Measurements from ENCODE around the gene RNF43.

GRCh38 chr17:58402047-58402446 lies 15.3 kb downstream of the RNF43 start:
- no peak for TF ChIP-seq CTCF (IDR thresholded peaks at IDR 0.05; ENCODE audit: low read length)
- TF ChIP-seq EZH2 (IDR thresholded peaks at IDR 0.05; ENCODE audit: borderline replicate concordance, low read length), result no peak
